NOMO-1 treated with DMSO at 0.1 percent for 48 hours (cell line): Measurements from ENCODE around the gene CMKLR1.
A peak's percentile ranks its signal among the peaks of the same experiment; 100 is the strongest.

Source experiments
- DNase-seq: peaks from one replicate; lab custom pipeline; 2025; ENCODE audit not compliant: unreplicated experiment; lab: John Stamatoyannopoulos, UW

The CMKLR1 gene

DNA sequence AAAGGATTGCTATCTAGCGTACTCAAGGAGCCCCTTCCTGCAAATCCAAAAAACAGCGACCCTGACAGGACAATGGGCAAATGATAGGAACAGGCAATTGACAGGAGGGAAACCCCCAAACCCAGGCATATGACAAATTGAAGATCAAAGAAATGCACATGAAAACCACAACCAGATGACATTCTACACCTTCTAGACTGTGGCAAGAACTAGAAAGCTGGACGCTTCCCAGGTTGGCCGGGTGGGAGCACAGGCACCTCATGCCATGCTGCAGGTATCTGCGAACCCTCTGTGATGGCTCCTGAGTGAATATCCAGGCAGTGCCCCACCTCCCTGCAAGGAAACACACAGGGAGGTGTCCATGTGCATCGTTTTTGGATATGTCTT, 37.1 kb downstream of the CMKLR1 start:
- DNase-seq, result no peak

DNA sequence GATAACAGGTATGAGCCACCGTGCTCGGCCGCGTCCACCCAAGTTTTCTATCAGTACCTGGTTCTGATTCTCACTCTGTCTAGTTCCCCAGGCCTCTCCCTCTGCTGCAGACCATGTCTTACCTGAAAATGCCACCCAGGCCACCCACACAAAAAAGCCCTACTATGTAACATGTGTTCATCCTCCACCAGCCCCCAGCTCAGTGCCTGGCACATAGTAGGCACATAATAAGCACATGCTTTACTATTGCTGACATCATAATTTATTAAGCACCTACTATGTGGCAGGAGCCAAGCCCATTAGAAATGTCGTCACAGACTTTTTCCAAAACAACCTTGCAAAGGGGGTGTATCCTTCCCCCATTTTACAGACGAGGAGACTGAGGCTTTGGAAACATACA, 37.8 kb downstream of the CMKLR1 start:
- no peak for DNase-seq

- no peak for DNase-seq
Measured at GRCh38 chr12:108299980-108300696, 39.0 kb downstream of the CMKLR1 start.

DNA sequence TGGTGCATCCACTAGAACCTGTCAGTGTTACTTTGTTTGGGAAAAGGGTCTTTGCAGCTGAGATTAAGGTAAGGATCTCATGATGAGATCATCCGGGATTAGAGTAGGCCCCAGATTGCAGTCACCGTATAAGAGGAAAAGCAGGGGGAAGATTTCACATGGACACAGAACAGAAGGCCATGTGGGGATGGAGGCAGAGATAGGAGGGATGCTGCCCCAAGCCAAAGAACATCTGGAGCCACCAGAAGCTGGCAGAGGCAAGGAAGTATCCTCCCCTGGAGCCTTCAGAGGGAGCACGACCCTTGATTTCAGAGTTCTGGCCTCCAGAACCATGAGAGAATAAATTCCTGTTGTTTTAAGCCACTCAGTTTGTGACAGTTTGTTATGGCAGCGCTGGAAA, 39.6 kb downstream of the CMKLR1 start:
- DNase-seq, result no peak

DNA sequence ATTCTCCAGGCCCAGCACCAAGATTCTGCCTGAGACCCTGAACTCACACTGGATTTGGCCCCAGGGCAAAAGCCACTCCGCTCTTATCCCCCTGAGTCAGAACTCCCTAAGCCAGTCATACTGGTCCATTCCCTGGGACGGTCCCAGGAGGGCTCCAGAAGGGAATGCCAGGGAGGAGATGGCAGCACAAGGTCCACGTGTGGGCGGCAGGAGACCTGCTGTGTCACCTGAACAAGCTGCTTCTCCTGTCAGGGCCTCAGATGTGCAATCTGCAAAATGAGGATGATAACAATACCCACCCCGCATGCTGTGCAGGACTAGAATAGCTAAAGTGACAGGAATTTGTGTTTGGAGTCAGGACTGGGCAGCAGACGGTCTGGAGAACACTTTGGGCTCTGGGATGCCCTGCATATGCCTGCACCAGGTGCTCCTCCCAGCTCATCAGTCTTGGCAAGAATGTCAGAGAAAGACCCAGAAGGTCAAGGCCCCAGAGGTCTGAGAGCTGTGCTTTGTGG, 40.3 kb downstream of the CMKLR1 start:
- DNase-seq, result no peak

DNA sequence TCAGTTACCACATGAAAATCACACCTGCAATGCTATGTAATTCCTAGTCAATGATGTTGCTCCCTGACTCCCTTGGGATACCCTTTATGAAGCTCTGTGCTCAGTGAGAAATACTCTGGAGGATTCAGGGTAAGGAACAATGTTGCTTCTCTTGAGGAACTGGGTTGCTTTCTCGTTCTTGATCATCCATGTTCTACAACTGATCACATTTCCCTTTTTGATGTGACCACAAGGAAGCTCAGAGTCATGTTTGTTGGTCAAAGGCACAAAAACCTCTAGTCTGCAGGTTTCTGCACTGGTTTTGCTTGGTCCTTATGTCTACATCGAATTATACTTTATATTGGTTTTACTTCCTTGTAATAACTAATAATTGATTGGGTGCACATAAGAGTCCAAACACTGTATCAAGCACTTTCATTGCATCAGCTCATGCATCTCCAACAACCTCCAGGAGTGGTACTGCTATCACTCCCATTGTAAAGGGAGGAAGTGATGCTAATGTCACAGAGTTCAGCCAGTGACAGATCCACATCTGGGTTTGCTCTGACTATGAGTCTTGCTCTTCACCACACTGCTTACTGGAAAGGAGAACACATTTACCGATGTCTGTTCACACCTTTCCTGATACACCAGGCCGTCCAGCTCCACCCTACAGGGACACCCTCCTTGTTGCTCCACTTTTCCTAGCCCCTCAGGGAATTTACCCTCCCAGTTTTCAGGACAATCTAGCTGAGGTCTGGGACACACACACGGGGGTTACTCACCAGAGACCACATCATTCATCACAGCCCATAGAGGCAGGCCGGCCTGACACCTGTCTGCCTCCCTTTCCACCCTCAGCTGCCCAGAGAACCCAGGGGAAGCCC, 41.0 kb downstream of the CMKLR1 start:
- peak; percentile 23 for DNase-seq

GRCh38 chr12:108297424-108297823, 41.7 kb downstream of the CMKLR1 start:
- DNase-seq, result no peak

DNA sequence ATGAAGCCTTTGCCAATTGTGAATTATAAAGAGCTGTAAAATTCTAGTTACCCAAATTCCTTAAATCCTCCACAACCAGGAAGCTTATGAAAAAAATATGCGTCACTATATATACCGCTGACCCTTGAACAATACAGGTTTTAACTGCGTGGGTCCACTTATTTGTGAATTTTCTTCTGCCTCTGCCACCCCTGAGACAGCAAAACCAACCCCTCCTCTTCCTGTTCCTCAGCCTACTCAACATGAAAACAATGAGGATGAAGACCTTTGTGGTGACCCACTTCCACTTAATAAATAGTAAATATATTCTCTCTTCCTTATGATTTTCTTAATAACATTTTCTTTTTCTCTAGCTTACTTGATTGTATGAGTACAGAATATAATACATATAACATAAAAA, 42.2 kb downstream of the CMKLR1 start:
- DNase-seq, result no peak

DNA sequence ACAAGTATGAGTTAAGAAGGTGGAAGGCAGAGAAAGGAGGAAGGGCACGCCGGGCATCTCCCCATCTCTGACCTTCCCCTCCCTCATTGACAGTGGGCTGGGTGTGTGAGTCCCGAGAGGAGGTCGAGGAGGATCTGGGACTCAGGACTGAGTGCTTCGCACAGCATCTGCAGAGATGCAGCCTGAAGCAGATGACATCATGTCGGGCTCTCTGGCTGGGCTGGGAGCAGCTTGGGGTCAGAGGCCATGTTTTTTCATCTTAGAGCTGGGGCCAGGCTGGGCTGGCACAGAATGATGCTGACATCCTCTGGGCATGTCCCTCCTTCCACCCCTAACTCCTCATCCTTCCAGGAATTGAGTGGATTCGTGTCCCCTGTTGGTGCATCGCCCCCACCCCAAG, 43.5 kb downstream of the CMKLR1 start:
- no peak for DNase-seq

DNA sequence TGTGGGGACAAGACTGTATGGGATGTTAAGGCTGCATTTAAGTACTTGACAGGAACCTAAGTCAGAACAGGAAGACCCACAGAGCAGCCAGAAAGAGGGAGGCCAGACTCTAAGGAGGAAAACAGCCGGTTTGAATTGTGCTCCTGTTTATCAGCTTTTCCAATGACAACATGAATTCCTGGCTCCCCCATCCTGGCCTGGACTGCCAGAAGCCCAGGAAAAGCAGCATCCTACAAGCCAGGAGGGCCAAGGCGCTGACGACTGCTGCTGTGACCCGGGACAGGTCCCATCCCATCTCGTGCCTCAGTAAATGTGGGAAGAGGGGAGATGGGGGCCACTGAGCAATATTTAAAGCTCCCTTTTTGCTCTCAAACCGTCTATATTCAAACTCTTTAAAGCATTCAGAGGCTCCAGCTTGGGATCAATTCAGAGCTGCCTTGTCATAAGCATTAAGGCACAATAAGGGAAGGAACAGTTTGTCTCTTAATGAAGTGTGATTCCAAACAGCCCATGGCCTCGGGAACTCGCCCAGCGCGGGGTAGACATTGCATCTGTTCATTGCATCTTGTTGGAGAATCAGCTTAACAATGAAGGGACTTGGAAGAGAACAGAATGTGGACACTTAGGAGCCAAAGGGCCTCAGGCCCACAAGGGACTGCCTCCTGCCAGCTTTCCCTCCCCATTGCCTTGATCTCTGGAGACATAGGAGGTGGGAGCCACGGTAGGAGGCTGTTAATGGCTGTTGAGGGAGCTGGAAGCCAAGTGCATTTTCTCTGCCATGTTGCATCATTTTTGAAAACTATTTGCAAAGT, 49.6 kb downstream of the CMKLR1 start:
- no peak for DNase-seq

GRCh38 chr12:108287227-108287626, 51.9 kb downstream of the CMKLR1 start:
- DNase-seq, result no peak

DNA sequence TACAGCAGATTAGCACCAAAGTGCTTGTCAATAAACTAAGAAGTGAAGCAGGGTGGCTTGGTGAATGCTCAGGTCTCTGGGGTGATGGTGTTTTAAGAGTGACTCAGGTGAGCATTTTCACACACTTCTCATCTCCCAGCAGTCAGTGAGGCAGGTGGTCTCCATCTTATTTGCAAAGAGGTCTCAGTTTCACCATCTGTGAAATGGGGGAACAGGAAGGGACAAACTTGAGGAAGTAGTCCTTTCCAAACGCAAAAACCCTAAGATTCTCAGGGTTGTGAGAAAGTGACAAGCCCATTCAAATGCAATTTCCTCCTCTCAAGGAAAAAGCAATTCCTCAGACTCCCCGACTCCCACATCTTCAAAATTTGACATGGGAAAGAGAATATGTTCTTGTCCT, 54.1 kb downstream of the CMKLR1 start:
- no peak for DNase-seq

- DNase-seq, result no peak
Measured at GRCh38 chr12:108284163-108284562, 54.9 kb downstream of the CMKLR1 start.

- peak; percentile 44 for DNase-seq
Measured at GRCh38 chr12:108282676-108283075, 56.4 kb downstream of the CMKLR1 start.

DNA sequence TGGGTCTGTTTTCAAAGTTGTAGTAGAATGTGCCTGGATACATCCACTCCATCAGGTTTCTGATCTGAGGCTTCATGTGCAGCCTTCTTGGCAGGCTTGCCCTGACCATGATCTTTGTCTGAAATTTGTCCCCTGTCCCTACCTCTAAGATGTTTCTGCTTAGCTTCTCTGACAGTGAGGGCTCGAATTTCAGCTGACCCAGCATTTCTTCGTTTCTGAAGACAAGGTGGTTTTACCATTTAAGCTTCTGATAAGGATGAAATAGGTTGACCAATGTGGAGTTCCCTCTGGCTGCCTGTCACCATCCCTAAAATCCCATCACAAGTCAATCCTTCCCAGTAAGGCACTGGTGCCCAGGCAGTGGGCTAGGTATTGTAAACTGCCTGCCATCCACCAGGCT, 57.0 kb downstream of the CMKLR1 start:
- no peak for DNase-seq

- DNase-seq, result no peak
Measured at GRCh38 chr12:108277613-108278012, 61.5 kb downstream of the CMKLR1 start.

GRCh38 chr12:108273217-108273616, 65.9 kb downstream of the CMKLR1 start:
- no peak for DNase-seq

- no peak for DNase-seq
Measured at GRCh38 chr12:108271951-108272872, 66.9 kb downstream of the CMKLR1 start.

DNA sequence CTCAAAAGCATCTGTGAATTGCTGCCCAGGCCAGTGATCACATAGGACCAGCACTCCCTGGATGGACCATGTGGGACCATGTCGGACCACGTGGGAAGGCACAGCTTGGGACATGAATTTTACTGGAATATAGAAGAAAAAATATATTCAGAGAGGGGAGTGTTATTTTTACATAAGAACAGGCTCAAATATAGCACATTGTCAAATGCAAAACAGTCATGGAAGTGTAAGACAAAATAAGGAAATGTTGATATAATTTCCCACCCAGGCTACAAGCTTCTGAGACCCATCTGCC, 68.3 kb downstream of the CMKLR1 start:
- no peak for DNase-seq

GRCh38 chr12:108270035-108270848, 68.9 kb downstream of the CMKLR1 start:
- no peak for DNase-seq
